Mucosa of rectum (tissue), 2 donors: ENCODE data around the gene CEP72.
"Not testable (repeated sequence)": the region's sequence is repeated elsewhere in the genome, so short reads cannot be mapped to it uniquely, and the experiment has no call there.

Source experiments
- H3K27ac ChIP-seq, 2 donors: one replicate each; pipeline ENCODE4 v1.7.0; 2013; ENCODE audit warnings: inconsistent platforms in 2 of 2, low read depth in 2 of 2, low read length in 2 of 2
- H3K27me3 ChIP-seq, 2 donors: one replicate each; pipeline ENCODE4 v1.7.0; 2013; ENCODE audit warnings: low read length in 2 of 2; ENCODE audit not compliant: control insufficient read depth in 2 of 2, insufficient read depth in 2 of 2
- H3K36me3 ChIP-seq, 2 donors: one replicate each; pipeline ENCODE4 v1.7.0; 2013; ENCODE audit warnings: low read length in 2 of 2; ENCODE audit not compliant: control insufficient read depth in 2 of 2, insufficient read depth in 2 of 2
- H3K4me1 ChIP-seq, 2 donors: one replicate each; pipeline ENCODE4 v1.7.0; 2013; ENCODE audit warnings: low read length in 2 of 2, mild to moderate bottlenecking in 1 of 2; ENCODE audit not compliant: control insufficient read depth in 2 of 2, insufficient read depth in 2 of 2
- H3K4me3 ChIP-seq, 2 donors: one replicate each; pipeline ENCODE4 v1.7.0; 2013; ENCODE audit warnings: low read length in 2 of 2
- H3K9ac ChIP-seq, 2 donors: one replicate each; pipeline ENCODE4 v1.7.0; 2013; ENCODE audit warnings: low read length in 2 of 2, low read depth in 1 of 2, mild to moderate bottlenecking in 1 of 2
- H3K9me3 ChIP-seq, 2 donors: one replicate each; pipeline ENCODE4 v1.7.0; 2013; ENCODE audit warnings: low read length in 2 of 2; ENCODE audit not compliant: control insufficient read depth in 2 of 2
- donor health status: healthy.
- donor health status: Normal muscosa, but diverticular disease.

The CEP72 gene

DNA sequence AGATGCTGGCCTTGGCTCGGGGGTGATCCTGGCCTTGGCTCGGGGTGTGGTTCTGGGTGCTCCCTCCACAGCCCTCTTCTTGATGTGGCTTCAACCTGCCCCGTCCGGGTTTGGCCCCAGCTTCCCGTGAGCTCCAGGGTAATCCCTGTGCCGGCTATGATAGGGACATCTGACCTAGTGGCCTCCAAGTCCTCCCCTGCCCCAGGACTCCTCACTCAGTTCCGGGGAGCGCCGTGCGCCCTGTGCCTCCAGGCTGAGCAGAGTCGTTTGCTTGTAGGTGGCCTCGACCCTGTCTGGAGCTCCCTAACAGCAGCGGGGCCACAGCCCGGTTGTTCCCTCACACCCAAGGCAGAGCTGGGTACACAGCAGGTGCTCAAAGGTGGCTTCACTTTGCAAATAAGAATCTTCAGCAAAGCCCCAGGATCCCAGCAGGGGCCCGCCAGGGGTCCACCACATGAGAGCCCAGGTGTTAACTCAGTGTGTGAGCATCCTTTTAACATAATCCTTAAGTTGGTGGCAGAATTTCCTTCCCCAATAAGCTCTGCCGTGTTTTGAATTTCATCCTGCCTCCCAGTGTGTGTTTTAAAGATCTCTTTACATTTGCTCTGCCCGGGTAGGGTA lies 32.3 kb upstream of the CEP72 start:
- peaks cover 0 to 18% of the 10 kb centered on the region in 2 donors for H3K9me3 ChIP-seq
- no peak overlapping the region for H3K27ac ChIP-seq
- no peak overlapping the region for H3K9ac ChIP-seq
- no peaks in the 10 kb centered on the region for H3K36me3 ChIP-seq
- H3K4me1 ChIP-seq, result no peaks in the 10 kb centered on the region
- no peak overlapping the region for H3K4me3 ChIP-seq
- peaks cover 3 to 19% of the 10 kb centered on the region in 2 donors for H3K27me3 ChIP-seq

DNA sequence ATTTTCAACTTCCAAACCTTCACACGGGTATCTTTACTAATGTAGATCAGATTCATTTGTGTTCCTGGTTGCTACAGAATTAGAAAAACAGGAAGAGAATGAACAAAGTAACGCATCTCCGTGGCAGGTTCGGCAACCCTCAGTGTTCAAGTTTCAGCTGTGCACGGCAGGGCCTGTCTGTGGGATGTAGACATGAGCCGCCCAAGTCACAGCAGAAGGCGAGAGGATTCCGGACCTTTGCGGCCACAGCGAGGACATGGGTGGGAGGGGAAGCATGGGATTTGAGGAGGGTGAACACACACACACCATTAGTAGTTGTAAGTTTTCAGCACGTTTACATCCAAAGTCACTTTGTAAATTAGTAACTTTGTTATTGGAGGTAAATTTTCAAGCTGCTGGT lies 31.7 kb upstream of the CEP72 start:
- peaks cover 3 to 19% of the 10 kb centered on the region in 2 donors for H3K27me3 ChIP-seq
- peaks cover 0 to 16% of the 10 kb centered on the region in 2 donors for H3K9me3 ChIP-seq
- H3K36me3 ChIP-seq, result no peaks in the 10 kb centered on the region
- H3K4me1 ChIP-seq, result no peaks in the 10 kb centered on the region
- H3K9ac ChIP-seq, result no peak overlapping the region
- H3K4me3 ChIP-seq, result no peak overlapping the region
- no peak overlapping the region for H3K27ac ChIP-seq

DNA sequence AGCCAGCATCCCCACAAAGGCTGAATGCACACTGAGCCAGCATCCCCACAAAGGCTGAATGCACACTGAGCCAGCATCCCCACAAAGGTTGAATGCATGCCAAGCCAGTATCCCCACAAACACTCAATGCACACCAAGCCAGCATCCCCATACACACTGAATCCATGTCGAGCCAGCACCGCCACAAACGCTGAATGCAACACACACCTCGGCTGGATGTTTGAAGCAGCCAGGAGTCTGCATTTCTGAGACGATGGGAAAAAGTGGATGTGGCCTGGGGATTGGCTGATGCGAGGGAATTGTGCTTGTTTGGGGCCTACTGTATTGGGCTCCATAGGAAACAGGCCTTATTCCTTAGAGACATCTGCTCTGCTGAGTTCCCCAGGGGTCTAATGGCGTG lies 30.9 kb upstream of the CEP72 start:
- H3K27ac ChIP-seq, result no peak overlapping the region
- peaks cover 3 to 13% of the 10 kb centered on the region in 2 donors for H3K27me3 ChIP-seq
- no peak overlapping the region for H3K4me3 ChIP-seq
- no peaks in the 10 kb centered on the region for H3K4me1 ChIP-seq
- H3K36me3 ChIP-seq, result no peaks in the 10 kb centered on the region
- no peak overlapping the region for H3K9ac ChIP-seq
- peaks cover 0 to 7% of the 10 kb centered on the region in 2 donors for H3K9me3 ChIP-seq

DNA sequence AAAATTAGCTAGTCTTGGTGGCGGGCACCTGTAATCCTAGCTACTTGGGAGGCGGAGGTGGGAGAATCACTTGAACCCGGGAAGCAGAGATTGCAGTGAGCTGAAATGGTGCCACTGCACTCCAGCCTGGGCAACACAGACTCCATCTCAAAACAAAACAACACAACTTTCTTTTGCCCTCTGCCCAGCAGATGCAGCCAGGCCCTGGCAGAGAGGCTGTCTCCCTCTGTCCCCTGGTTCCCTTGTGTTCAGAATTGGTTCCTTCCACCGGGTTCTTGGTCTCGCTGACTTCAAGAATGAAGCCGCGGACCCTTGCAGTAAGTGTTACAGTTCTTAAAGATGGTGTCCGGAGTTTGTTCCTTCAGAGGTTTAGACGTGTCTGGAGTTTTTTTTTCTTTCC lies 30.2 kb upstream of the CEP72 start:
- Histone ChIP-seq H3K4me3 (no peak overlapping the region), H3K36me3 (no peaks in the 10 kb centered on the region), H3K27me3 (peaks cover 3 to 12% of the 10 kb centered on the region in 2 donors), H3K9me3 (peaks cover 0 to 3% of the 10 kb centered on the region in 2 donors), H3K27ac (no peak overlapping the region), H3K4me1 (no peaks in the 10 kb centered on the region), H3K9ac (no peak overlapping the region)

DNA sequence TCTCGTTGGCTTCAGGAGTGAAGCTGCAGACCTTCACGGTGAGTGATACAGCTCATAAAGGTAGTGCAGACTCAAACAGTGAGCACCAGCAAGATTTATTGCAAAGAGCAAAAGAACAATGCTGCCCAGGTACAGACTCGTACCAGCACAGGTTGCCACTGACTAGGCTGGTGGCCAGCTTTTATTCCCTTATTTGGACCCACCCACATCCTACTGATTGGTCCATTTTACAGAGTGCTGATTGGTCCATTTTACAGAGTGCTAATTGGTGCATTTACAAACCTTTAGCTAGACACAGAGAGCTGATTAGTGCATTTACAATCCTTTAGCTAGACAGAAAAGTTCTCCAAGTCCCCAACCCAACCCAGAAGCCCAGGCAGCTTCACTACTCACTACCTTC lies 29.7 kb upstream of the CEP72 start:
- not testable (repeated sequence) for H3K4me3 ChIP-seq, H3K9ac ChIP-seq, H3K27ac ChIP-seq, H3K4me1 ChIP-seq, H3K9me3 ChIP-seq, H3K36me3 ChIP-seq
- H3K27me3 ChIP-seq, result peaks cover 3 to 12% of the 10 kb centered on the region in 2 donors

DNA sequence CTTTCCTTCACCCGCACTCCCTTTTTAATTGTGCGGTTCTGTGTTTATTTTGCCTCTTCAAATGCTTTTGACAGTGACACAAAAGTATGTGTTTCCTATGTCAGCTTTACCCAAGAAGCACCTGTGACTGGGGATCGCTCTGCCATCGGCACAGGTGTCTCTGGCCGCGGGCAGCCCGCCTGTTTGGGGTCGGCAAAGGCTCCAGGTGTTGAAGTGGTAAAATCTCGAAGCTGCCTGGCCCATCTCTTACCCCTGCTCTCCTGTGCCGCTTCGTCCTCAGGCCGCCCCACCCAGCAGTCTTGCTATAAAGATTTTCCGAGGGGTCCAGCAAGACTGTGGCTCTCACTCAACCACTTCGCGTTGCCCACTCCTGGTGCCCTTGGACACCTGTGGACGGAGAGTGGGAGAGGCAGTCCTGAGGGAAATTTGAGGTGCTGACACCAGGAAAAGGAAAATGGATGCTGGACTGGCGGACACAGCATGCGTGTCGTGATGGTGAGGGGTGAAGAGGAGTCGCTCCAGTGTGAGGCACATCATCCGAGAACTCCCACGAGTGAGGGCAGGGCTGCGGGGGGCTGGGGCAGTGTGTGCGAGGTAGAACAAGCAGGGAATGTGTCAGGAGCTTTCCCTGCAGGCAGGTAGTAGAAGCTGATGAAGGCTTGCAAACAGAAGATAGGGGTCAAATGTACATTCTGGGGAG lies 29.1 kb upstream of the CEP72 start:
- no peaks in the 10 kb centered on the region for H3K9me3 ChIP-seq
- H3K9ac ChIP-seq, result no peak overlapping the region
- H3K27ac ChIP-seq, result no peak overlapping the region
- H3K36me3 ChIP-seq, result no peaks in the 10 kb centered on the region
- H3K4me3 ChIP-seq, result no peak overlapping the region
- peaks cover 3 to 12% of the 10 kb centered on the region in 2 donors for H3K27me3 ChIP-seq
- H3K4me1 ChIP-seq, result no peaks in the 10 kb centered on the region

DNA sequence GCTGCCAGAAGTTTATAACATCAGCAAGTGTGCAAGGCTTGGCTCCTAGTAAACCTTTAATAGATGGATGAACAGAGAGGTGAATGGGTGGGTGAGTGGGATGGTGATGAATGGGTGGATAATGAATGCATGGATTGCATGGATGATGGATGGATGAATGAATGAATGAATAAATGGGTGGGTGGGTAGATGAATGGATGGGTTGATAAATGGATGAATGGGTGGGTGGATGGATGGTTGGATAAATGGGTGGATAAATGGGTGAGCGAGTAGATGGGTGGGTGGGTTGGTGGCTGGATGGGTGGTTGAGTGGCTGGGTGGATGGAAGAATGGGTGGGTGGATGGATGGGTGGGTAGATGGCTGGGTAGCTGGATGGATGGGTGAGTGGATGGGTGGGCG lies 28.5 kb upstream of the CEP72 start:
- Histone ChIP-seq H3K4me1 (no peaks in the 10 kb centered on the region), H3K27me3 (peaks cover 3 to 9% of the 10 kb centered on the region in 2 donors), H3K27ac (no peak overlapping the region)

DNA sequence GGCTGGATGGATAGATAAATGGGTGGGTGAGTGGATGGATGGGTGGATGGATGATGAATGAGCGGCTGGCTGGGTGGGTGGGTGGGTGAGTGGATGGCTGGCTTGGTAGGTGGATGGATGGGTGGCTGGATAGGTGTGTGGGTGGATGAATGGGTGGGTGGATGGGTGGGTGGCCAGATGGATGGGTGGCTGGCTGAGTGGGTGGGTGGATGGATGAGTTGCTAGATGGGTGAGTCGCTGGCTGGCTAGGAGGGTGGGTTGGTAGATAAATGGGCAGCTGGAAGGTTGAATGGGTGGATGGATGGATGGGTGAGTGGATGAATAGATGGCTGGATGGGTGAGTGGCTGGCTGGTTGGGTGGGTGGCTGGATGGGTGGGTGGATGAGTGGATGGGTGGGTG lies 27.9 kb upstream of the CEP72 start:
- no peaks in the 10 kb centered on the region for H3K9me3 ChIP-seq
- no peak overlapping the region for H3K4me3 ChIP-seq
- H3K9ac ChIP-seq, result no peak overlapping the region
- H3K27ac ChIP-seq, result no peak overlapping the region
- H3K27me3 ChIP-seq, result peaks cover under 1 to 8% of the 10 kb centered on the region in 2 donors
- no peaks in the 10 kb centered on the region for H3K36me3 ChIP-seq
- no peaks in the 10 kb centered on the region for H3K4me1 ChIP-seq

More for the DNA sequence above, 28.5 kb upstream of the CEP72 start:
- no peak overlapping the region for H3K9ac ChIP-seq
- H3K36me3 ChIP-seq, result no peaks in the 10 kb centered on the region
- H3K9me3 ChIP-seq, result no peaks in the 10 kb centered on the region
- no peak overlapping the region for H3K4me3 ChIP-seq

DNA sequence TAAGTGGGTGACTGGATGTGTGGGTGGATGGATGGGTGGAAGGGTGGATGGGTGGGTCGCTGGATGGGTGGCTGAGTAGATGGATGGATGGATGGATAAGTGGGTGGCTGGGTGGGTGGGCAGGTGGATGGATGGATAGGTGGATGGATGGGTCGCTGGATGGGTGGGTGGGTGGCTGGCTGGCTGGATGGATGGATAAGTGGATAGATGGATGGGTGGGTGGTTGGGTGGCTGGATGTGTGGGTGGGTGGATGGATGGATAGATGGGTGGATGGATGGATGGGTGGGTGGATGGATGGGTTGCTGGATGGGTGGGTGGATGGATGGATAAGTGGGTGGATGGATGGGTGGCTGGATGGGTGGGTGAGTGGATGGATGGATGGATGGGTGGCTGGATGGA lies 27.3 kb upstream of the CEP72 start:
- Histone ChIP-seq H3K4me1 (no peaks in the 10 kb centered on the region), H3K9me3 (no peaks in the 10 kb centered on the region), H3K27me3 (peaks cover 0 to 3% of the 10 kb centered on the region in 2 donors), H3K27ac (no peak overlapping the region), H3K36me3 (no peaks in the 10 kb centered on the region), H3K9ac (no peak overlapping the region), H3K4me3 (no peak overlapping the region)

DNA sequence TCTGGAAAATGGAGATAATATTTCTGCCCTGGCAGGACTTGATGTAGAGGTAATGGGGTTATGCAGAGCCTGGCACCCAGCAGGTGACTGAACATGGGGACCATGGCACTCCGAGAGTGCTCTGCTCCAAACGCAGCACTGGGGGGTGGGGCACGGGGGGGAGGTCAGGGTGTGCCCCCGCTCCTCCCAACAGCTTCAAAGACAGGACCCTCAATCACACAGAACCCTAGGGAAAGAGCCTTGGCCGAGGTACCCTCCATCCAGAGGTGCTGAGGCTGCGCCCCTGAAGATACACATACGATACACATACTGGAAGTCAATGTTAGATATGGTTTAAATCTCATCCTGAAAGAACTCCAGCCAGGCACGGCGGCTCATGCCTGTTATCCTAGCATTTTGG lies 26.6 kb upstream of the CEP72 start:
- H3K4me1 ChIP-seq, result no peaks in the 10 kb centered on the region
- no peak overlapping the region for H3K4me3 ChIP-seq
- no peak overlapping the region for H3K27ac ChIP-seq
- H3K27me3 ChIP-seq, result peaks cover 0 to 3% of the 10 kb centered on the region in 2 donors
- no peak overlapping the region for H3K9ac ChIP-seq
- no peaks in the 10 kb centered on the region for H3K9me3 ChIP-seq
- H3K36me3 ChIP-seq, result no peaks in the 10 kb centered on the region
